K562 treated with DMSO at 1 percent for 4 hours (cell line): ENCODE data around the gene MATK. TPM values are rescaled to one million over a fixed set of nuclear protein-coding genes. Genes with fewer than 3 reads are reported as not detected.

Experiments used
- total RNA-seq: library from RNA; unstranded; fragments of 300-600 nt; gene quantifications from 2 replicates; pipeline ENCODE4 v1.2.3, GENCODE V29; 2022; ENCODE audit not compliant: insufficient read depth

The MATK gene, protein sequence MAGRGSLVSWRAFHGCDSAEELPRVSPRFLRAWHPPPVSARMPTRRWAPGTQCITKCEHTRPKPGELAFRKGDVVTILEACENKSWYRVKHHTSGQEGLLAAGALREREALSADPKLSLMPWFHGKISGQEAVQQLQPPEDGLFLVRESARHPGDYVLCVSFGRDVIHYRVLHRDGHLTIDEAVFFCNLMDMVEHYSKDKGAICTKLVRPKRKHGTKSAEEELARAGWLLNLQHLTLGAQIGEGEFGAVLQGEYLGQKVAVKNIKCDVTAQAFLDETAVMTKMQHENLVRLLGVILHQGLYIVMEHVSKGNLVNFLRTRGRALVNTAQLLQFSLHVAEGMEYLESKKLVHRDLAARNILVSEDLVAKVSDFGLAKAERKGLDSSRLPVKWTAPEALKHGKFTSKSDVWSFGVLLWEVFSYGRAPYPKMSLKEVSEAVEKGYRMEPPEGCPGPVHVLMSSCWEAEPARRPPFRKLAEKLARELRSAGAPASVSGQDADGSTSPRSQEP
- total RNA-seq: 14.1 and 23.3 TPM in 2 replicates

DNA sequence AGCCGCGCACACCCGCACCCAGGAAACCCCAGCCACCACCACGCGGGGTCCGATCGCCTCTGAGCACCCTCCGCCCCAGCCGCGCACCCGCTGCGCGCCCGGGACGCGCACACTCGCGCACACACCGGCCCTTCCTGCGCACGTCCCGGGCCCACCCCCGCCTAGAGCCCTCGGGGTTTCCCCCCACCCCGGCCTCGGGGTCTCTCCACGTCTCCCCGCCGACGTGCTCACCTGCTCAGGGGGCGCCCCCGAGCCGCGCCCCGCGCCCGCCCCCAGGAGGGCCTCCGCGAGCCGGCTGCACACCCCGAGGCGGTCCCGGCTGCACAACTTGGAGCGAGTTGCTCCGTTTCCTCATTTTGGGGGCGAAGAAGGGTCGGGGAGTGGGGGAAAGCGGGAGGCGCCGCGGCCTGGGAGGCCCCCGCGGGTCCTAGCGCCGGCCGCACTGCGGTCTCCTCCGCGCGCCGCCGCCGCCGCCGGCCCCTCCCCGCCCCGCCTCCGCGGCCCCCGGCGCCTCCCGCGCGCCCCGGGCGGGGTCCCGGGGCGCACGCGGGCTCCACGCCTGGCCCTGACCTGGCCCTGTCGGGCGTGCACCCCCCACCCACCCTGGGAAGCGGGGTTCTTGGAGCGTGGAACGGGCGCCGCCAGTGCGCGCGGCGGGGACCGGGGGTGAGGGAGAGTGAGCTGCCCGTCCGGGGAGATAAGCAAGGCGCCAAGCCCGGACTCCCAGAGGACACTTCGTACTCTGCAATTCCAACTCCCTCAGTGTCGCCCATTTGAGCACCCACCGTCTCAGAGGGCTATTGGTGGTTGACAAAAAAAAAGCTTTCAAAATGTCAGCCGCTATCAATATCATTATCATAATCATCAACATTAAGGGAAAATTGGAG, at the start of gene MATK:
Gene MATK (minus strand): TSS at position 444 of the 887 bp plus-strand sequence. CDS start 1,246 bp downstream, outside the sequence.

DNA sequence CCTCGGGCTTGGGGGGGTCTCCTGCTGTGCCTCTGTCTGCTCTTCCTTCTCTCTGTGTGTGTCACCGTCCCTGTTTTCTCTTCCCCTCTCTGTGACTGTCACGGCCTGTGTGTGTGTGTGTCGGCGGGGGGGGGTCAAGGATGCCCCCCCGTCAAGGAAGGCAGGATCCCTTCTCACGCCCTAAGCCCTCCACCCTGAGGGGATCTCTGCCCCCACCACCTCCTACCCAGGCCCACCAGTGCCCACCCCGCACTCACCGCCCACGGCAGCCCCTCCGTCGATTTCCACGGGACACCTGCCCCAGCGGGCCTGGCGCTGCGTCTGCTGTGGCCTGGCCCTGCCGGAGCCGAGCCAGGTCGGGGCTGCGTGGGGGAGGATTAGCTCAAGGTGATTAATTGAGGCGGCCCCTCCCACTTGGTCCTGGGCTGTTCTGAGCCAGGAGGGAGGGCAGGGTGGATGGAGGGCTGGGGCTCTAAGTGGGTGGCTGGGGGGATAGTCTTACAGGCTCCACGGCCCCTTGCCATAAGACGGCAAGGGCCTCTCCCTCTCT, 14.2 kb downstream of the MATK start, which contains the start of gene RAX2:
Gene RAX2 (minus strand): TSS at position 323 of the 550 bp plus-strand sequence. CDS start 486 bp downstream, outside the sequence.

DNA sequence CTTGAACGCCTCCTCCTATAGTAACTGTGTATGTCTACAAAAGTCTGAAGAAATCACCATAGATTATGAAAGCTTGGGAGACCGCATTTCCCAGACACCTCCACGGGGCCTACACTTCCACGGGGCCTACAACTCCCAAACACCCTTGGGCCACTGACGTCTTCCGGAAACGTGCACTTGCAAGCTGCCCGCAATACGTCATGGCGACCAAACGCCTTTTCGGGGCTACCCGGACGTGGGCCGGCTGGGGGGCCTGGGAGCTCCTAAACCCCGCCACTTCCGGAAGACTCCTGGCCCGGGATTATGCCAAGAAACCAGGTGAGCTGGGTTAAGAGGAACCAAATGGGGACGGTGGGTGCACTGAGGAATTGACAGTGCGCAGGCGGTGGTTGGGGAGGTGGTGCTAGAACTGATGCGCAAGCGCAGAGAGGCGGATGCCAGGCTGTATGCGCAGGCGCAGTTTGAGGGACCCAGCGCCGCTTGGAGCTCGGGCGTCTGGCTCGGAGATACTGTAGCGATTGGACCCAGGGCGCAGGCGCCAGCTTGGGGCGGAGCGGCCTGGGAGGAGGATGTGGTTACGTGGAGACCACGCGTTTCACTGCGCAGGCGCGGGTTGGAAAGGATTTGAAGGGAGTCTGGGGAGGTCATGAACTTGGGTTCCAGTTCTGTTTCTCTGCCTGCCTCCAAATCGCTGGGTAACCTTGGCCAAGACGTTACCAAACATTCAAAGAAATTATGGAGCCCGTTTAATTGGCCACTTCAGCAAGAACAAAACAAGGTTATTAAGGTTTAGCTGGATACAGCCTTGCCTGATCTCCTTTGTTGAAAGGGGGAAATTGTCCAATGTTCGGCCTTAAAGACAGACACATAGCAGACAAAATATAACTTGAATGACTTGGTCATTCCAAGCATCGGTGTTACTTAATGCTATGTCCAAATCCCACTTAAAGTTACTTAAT, 23.4 kb downstream of the MATK start, which contains the start of gene MRPL54:
Gene MRPL54 (plus strand): TSS at position 182 of the 959 bp plus-strand sequence. CDS start 19 bp downstream, at position 201.

DNA sequence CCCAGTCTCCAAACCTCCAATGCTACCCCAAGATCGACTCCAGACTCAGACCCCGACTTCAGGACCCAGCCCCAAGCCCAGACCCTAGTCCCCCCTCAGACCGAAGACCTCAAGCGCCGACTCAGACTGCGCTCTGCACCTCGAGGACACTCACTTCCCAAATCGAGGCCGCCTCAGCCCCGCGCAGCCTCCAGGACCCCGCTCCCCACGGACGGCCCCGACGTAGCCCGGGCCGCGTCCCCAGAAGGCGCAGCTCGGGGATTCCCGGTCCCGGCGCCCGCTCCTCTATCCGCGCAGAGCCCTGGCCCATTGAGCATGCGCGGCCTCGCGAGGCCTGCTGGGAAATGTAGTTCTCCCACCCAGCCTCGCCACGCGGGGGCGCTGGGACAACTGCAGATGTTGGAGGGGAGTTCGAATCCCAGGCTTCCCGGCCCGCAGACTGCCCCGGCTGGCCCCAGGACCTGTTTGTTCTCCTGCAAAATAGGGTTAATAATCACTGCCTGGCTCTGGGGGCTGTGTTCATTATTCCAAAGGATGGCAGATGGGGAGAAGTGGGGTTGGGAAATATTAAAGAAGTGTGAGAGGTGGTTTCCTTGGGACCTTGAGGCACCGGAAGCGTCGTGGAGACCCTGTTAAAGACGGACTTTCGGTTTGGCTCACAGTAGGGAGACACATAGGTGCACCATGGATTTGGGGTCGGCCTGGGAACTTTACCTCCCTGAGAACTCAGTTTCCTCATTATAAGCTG, 24.6 kb downstream of the MATK start, which contains the start of gene APBA3:
Gene APBA3 (minus strand): TSS at position 311 of the 748 bp plus-strand sequence. CDS start 1,428 bp downstream, outside the sequence.

Other genes starting within 250 kb of the MATK start
- 1.8 TPM in 1 of 2 replicates, not detected in the other for gene TEKTIP1, start 247.2 kb downstream of the MATK start, total RNA-seq
- 103 and 121 TPM in 2 replicates for gene MFSD12, start 228.8 kb downstream of the MATK start, total RNA-seq
- 203 and 207 TPM in 2 replicates for gene HMG20B, start 213.4 kb downstream of the MATK start, total RNA-seq
- gene GIPC3, start 200.9 kb downstream of the MATK start, total RNA-seq: 7.8 and 8.1 TPM in 2 replicates
- 5.1 and 5.5 TPM in 2 replicates for gene TBXA2R, start 179.5 kb downstream of the MATK start, total RNA-seq
- gene CACTIN, start 159.6 kb downstream of the MATK start, total RNA-seq: 36.4 and 36.5 TPM in 2 replicates
- 25.7 and 37.2 TPM in 2 replicates for gene PIP5K1C, start 85.9 kb downstream of the MATK start, total RNA-seq
- gene TJP3, start 78.0 kb downstream of the MATK start, total RNA-seq: 4.9 and 6.5 TPM in 2 replicates
- gene APBA3, start 24.7 kb downstream of the MATK start, total RNA-seq: 18.8 and 27.4 TPM in 2 replicates
- 50.3 and 83.7 TPM in 2 replicates for gene MRPL54, start 23.7 kb downstream of the MATK start, total RNA-seq
- not detected in 2 replicates for gene RAX2, start 14.2 kb downstream of the MATK start, total RNA-seq
- gene ZFR2, start 82.7 kb upstream of the MATK start, total RNA-seq: not detected in 2 replicates
- not detected in 2 replicates for gene ATCAY, start 94.3 kb upstream of the MATK start, total RNA-seq
- gene NMRK2, start 146.7 kb upstream of the MATK start, total RNA-seq: not detected in 2 replicates
- gene DAPK3, start 184.7 kb upstream of the MATK start, total RNA-seq: 76.1 and 81.5 TPM in 2 replicates
- 4,944 and 4,992 TPM in 2 replicates for gene EEF2, start 199.1 kb upstream of the MATK start, total RNA-seq
- 26.0 and 30.6 TPM in 2 replicates for gene PIAS4, start 221.4 kb upstream of the MATK start, total RNA-seq